T-helper 2 cell treated with Interferon-gamma antibody and Interleukin-4, amounts not matched to agents 5 μg/mL and 100 μg/mL, for 36 hours (primary cell): ENCODE measurements around the gene CD58.
"Not testable (repeated sequence)": the region's sequence is repeated elsewhere in the genome, so short reads cannot be mapped to it uniquely, and the experiment has no call there.

Experiments used
- DNase-seq: peaks from one replicate; pipeline ENCODE4 v3.0.0; 2021; ENCODE audit warnings: low spot score
- H3K27ac Mint-ChIP-seq: one replicate; pipeline ENCODE4 v1.8.0; 2021; ENCODE audit warnings: mild to moderate bottlenecking, mixed read lengths
- H3K27me3 Mint-ChIP-seq: one replicate; pipeline ENCODE4 v1.8.0; 2021; ENCODE audit warnings: low read depth, mixed read lengths
- H3K36me3 Mint-ChIP-seq: one replicate; pipeline ENCODE4 v1.8.0; 2021; ENCODE audit warnings: low read depth, mixed read lengths
- H3K4me1 Mint-ChIP-seq: one replicate; pipeline ENCODE4 v1.8.0; 2021; ENCODE audit warnings: low read depth, mixed read lengths
- H3K4me3 Mint-ChIP-seq: one replicate; pipeline ENCODE4 v1.8.0; 2022; ENCODE audit warnings: mild to moderate bottlenecking, moderate library complexity, mixed read lengths
- H3K9me3 Mint-ChIP-seq: one replicate; pipeline ENCODE4 v1.8.0; 2021; ENCODE audit warnings: mixed read lengths

Gene CD58

DNA sequence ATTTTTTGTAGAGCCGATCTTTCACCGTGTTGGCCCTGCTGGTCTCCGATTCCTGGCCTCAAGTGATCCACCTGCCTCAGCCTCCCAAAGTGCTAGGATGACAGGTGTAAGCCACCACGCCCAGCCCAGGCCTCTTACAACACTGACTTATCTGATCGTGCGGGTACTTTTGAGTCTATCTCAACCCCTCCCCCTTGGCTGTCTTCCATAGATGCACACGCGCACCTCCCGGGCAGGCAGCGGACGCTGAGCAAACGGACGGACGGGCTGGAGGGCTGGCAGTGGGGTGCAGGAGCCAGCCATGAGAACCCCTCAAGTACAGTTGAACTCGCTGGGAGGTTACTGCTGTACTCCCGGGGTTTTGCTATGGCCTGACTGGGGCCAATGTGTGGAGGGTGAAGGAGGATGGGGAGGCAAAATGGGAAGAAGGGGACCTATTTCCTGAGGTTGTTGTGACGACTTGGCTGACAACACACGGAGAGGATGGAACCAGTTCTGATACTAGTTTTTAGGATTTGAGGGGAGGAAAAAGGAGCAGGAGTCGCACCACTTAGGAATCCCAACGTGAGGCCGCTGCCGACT, 959 bp downstream of the CD58 start:
- DNase-seq: peak; percentile 33
- H3K27ac Mint-ChIP-seq: peak overlapping the region; percentile 91
- H3K27me3 Mint-ChIP-seq: no peaks in the 10 kb centered on the region
- H3K9me3 Mint-ChIP-seq: peaks cover 3% of the 10 kb centered on the region
- peaks cover 32% of the 10 kb centered on the region for H3K36me3 Mint-ChIP-seq
- H3K4me1 Mint-ChIP-seq: peaks cover 57% of the 10 kb centered on the region
- H3K4me3 Mint-ChIP-seq: peak overlapping the region; percentile 95

DNA sequence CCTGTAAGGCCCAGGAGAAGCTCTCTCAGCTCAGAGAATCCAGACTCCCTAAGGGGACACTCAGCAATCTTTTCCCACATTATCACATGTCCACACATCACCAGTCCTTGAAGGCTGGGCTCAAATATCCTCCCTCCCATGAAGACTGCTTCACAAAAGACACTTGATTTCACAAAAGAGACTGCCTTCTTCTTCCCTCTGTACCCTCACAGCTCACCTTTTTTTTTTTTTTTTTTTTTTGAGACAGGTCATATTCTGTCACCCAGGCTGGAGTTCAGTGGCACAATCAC, 1.5 kb downstream of the CD58 start:
- Mint-ChIP-seq H3K4me1 (peaks cover 56% of the 10 kb centered on the region), H3K36me3 (peaks cover 37% of the 10 kb centered on the region), H3K27ac (peak overlapping the region; percentile 91), H3K9me3 (peaks cover 7% of the 10 kb centered on the region), H3K4me3 (peak overlapping the region; percentile 95), H3K27me3 (no peaks in the 10 kb centered on the region)
- no peak for DNase-seq

DNA sequence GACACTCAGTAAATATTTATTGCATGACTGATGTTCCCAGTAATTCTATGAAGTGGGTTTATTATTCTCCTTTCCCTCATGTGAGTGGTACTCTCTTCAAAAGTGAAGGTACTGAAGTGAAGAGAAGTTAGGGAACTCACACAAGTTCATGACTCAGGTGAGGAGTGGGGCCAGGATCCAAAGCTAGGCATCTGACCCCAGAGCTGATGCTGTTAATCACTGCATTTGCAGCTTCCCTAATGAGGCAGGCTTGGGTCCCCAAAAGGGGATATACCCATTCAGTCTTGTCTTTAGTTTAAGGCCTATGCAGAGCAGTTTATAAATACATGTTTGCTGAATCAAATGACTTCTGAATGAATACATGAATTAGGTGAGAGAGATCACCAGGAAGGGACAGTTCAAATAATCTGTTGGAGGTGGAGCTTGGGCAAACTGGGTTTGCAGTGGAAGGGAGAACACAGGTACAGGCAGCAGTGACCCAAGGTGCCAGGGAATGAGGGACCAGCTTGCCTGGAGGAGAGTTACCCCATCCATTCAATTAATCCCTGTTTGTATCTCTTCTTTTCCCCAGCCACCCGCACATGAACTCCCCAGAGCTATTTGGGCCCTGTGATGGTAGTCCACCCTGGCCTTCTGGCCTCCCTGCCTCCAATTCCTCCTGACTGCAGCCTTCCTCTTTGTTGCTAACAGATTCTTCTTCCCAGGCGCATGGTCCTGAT, 2.0 kb downstream of the CD58 start:
- Mint-ChIP-seq H3K36me3 (peaks cover 42% of the 10 kb centered on the region), H3K4me3 (peak overlapping the region; percentile 95), H3K27me3 (no peaks in the 10 kb centered on the region), H3K9me3 (peaks cover 12% of the 10 kb centered on the region), H3K4me1 (peaks cover 56% of the 10 kb centered on the region), H3K27ac (peak overlapping the region; percentile 91)
- no peak for DNase-seq

DNA sequence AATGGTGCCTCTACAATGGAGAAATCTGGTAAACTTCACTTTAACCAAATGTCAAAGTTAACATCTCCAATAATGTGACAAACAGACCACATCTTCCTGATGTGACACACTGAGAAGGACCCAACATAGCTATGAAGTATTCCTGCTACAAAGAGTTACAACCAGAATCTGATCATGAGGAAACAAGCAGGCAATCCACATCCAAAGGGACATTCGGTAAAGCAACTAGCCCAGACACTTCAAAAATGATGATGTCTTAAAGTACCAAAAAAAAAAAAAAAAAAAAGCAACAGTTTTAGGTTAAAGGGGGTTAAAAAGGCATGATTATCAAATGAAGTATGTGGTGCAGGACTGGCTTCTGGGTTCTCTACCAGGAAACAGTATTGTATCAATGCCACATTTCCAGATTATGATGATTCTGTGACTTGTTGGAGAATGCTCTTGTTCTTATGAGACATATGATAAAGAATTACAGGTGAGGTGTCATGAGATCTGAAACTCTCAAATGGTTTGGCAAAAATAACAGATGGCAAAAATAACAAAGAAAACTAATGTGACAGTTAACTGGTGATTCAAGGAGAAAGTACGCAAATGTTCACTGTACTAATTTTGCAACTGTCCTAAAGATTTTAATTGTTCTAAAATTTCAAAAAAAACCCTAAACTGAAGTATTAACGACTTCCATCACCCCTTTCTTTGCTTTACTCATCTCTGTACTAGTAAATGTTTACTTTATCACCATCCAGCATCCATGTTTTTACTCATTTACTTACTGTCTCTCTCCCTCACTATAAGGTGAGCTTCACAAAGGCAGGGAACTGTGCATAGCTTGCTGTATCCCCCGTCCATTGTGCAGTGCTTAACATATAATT, 2.8 kb downstream of the CD58 start:
- H3K9me3 Mint-ChIP-seq: peaks cover 17% of the 10 kb centered on the region
- no peak for DNase-seq
- H3K36me3 Mint-ChIP-seq: peaks cover 50% of the 10 kb centered on the region
- H3K27me3 Mint-ChIP-seq: no peaks in the 10 kb centered on the region
- H3K4me1 Mint-ChIP-seq: peaks cover 56% of the 10 kb centered on the region
- peak overlapping the region; percentile 91 for H3K27ac Mint-ChIP-seq
- peak overlapping the region; percentile 95 for H3K4me3 Mint-ChIP-seq

DNA sequence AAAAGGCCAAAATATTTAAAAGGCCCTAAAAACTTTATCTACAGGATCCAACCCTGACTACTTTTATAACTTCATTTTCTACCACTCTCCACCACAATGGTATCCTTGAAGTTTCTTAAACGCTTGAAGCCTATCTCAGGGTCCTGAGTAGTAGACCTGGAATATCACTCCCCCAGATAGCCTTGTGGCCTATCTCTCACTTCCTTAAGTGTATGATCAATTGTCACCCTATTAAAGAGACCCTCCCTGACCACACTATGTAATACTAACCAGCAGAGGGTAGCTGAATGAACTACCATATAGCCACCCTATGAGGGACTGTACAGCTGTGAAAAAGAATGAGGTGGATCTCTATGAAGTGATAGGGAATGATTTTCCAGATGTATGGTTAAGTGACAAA, 5.6 kb downstream of the CD58 start:
- H3K9me3 Mint-ChIP-seq: peaks cover 26% of the 10 kb centered on the region
- H3K27ac Mint-ChIP-seq: no peak overlapping the region
- H3K27me3 Mint-ChIP-seq: no peaks in the 10 kb centered on the region
- no peak overlapping the region for H3K4me3 Mint-ChIP-seq
- H3K36me3 Mint-ChIP-seq: peaks cover 72% of the 10 kb centered on the region
- peaks cover 66% of the 10 kb centered on the region for H3K4me1 Mint-ChIP-seq
- DNase-seq: no peak

DNA sequence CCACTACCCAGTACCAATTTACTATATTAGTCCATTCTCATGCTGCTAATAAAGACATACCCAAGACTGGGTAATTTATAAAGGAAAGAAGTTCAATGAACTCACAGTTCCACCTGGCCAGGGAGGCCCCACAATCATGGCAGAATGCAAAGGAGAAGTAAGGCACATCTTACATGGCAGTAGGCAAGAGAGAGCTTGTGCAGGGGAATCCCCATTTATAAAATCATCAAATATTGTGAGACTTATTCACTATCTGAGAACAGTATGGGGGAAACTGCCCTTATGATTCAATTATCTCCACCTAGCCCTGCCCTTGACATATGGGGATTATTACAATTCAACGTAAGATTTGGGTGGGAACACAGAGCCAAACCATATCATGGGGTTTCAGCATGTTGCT, 6.4 kb downstream of the CD58 start:
- no peak overlapping the region for H3K27ac Mint-ChIP-seq
- H3K9me3 Mint-ChIP-seq: peaks cover 26% of the 10 kb centered on the region
- no peaks in the 10 kb centered on the region for H3K27me3 Mint-ChIP-seq
- H3K36me3 Mint-ChIP-seq: peaks cover 69% of the 10 kb centered on the region
- no peak for DNase-seq
- H3K4me3 Mint-ChIP-seq: no peak overlapping the region
- H3K4me1 Mint-ChIP-seq: peaks cover 64% of the 10 kb centered on the region

DNA sequence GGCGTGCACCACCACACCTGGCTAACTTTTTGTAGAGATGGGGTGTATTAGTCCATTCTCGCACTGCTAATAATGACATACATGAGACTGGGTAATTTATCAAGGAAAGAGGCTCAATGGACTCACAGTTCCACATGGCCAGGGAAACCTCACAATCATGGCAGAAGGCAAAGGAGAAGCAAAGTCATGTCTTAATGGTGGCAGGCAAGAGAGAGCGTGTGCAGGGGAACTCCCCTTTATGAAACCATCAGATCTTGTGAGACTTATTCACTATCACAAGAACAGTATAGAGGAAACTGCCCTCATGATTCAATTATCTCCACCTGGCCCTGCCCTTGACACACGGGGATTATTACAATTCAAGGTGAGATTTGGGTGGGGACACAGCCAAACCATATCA, 8.4 kb downstream of the CD58 start:
- H3K4me3 Mint-ChIP-seq, H3K27me3 Mint-ChIP-seq, DNase-seq, H3K27ac Mint-ChIP-seq: not testable (repeated sequence)
- Mint-ChIP-seq H3K36me3 (peaks cover 62% of the 10 kb centered on the region), H3K4me1 (peaks cover 61% of the 10 kb centered on the region), H3K9me3 (peaks cover 26% of the 10 kb centered on the region)

DNA sequence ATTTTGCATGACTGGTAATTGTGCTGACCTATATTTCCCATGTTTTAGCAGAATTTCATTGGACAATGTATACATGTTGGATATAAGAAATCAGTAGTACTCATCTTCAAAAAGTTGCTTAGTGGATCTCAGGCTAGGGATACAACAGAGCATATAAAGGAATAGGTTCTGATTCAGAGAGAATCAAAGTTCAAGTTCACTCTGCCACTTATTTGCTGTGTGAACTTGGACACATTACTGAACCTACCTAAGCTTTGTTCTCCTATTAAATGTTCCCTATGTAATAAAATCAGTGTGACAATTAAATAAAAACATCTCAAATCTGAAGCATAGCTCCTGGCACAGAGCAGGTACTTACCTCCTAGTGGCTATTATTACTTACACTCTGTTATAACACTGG, 9.3 kb downstream of the CD58 start:
- Mint-ChIP-seq H3K4me3 (no peak overlapping the region), H3K36me3 (peaks cover 58% of the 10 kb centered on the region), H3K27ac (no peak overlapping the region), H3K27me3 (no peaks in the 10 kb centered on the region), H3K9me3 (peaks cover 26% of the 10 kb centered on the region), H3K4me1 (peaks cover 63% of the 10 kb centered on the region)
- DNase-seq: no peak

DNA sequence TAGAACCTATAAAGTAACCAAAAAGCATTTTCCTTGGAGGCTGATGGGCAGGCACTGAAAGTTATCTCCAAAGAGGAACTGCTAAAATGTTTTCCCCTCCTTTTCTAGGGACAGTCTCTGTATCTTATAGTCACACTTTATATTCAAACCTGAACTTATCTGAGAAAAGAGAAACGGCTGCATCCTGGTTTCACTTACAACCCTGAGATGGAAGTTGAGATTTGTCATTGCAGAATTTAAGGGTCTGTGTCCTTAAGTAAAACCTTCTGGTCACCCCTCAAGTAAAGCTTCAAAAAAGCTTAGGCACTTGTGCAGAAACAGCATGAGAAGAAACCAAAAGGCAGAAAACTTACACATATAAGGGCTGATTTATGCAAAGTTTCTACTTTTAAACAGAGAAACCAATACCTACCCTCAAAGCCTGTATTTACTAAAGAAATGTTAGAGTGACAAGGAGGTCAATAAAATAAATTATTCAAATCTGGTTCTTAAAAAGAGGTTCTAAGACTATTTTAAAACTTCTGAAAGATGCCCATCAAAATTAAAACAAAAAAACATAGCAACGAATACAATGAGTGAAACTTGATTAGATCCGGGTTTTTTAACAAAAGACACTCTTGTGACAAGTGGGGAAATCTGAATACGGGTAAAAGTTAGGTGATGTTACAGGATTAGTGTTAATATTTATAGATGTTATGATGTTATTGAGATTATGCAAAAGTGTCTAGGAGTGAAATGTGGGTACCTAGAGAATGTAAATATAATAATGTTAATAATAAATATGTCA, 9.9 kb downstream of the CD58 start:
- H3K9me3 Mint-ChIP-seq: peaks cover 26% of the 10 kb centered on the region
- H3K4me1 Mint-ChIP-seq: peaks cover 62% of the 10 kb centered on the region
- no peak for DNase-seq
- H3K4me3 Mint-ChIP-seq: peak overlapping the region; percentile 38
- H3K27me3 Mint-ChIP-seq: no peaks in the 10 kb centered on the region
- peak overlapping the region; percentile 58 for H3K27ac Mint-ChIP-seq
- H3K36me3 Mint-ChIP-seq: peaks cover 53% of the 10 kb centered on the region

DNA sequence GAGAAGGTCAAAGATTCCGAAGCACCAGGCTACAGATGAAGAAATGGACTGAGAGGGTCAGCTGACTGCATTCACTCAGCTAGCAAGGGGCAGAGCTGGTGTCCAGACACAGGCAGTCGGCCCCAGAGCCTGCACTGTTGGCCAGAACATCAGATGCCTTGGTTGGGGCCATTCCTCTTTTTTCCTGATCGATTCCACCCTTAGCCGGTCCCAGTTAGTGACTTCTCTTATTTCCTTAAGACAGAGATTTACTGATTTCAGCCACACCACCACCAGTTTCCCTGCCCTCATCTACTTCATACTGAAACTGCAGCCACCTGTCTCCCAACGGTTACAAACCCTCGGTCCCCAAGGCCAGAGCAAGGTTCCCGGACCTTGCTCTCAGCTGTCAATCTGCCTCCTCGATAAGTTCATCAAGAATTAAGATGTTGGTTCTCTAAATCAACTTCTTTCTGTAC, 11.5 kb downstream of the CD58 start:
- Mint-ChIP-seq H3K27ac (peak overlapping the region; percentile 26), H3K4me1 (peaks cover 66% of the 10 kb centered on the region), H3K27me3 (no peaks in the 10 kb centered on the region), H3K36me3 (peaks cover 47% of the 10 kb centered on the region), H3K4me3 (peak overlapping the region; percentile 22), H3K9me3 (peaks cover 19% of the 10 kb centered on the region)
- DNase-seq: no peak

DNA sequence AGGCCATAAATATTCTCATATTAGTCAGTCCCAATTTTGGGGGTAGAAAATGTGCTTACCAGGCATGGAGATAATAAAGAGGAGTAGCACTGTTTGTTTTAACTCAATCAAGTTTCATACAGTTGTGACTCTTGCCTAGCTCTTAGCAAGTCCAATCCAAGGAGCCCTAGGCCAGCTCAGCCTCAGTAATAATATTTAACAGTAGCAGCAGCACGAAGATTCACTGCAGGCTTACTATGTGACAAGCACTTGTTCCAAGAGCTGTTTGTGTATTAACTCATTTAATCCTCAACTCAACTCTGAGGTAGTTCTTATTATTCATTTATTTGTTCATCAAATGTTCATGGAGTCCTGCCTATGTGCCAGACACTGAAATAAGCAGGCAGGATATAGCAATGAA, 12.3 kb downstream of the CD58 start:
- H3K36me3 Mint-ChIP-seq: peaks cover 42% of the 10 kb centered on the region
- H3K4me1 Mint-ChIP-seq: peaks cover 66% of the 10 kb centered on the region
- H3K9me3 Mint-ChIP-seq: peaks cover 11% of the 10 kb centered on the region

DNA sequence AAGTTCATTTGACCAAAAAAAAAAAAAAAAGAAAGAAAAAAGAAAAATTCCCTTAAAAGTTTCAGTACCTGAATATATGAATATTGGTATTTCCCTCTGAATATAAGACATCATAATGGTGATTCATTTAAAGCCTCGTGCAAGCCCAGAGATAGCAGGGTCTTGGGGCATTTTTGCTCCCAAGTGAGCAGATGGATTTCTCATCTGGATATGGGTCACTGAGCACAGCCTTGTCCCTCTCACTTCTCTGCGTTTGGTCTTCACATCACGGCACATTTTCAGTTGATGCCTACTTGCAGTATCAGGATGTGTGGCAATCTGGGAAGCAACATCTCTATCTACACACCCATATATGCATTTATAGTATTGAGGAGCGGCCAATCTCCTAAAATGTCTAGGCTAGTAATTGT, 12.7 kb downstream of the CD58 start:
- DNase-seq: no peak
- no peak overlapping the region for H3K4me3 Mint-ChIP-seq
- peaks cover 42% of the 10 kb centered on the region for H3K36me3 Mint-ChIP-seq
- no peaks in the 10 kb centered on the region for H3K27me3 Mint-ChIP-seq
- peaks cover 9% of the 10 kb centered on the region for H3K9me3 Mint-ChIP-seq
- H3K4me1 Mint-ChIP-seq: peaks cover 70% of the 10 kb centered on the region
- no peak overlapping the region for H3K27ac Mint-ChIP-seq

More for the DNA sequence above, 12.3 kb downstream of the CD58 start:
- Mint-ChIP-seq H3K27ac (no peak overlapping the region), H3K27me3 (no peaks in the 10 kb centered on the region), H3K4me3 (no peak overlapping the region)
- DNase-seq: no peak

DNA sequence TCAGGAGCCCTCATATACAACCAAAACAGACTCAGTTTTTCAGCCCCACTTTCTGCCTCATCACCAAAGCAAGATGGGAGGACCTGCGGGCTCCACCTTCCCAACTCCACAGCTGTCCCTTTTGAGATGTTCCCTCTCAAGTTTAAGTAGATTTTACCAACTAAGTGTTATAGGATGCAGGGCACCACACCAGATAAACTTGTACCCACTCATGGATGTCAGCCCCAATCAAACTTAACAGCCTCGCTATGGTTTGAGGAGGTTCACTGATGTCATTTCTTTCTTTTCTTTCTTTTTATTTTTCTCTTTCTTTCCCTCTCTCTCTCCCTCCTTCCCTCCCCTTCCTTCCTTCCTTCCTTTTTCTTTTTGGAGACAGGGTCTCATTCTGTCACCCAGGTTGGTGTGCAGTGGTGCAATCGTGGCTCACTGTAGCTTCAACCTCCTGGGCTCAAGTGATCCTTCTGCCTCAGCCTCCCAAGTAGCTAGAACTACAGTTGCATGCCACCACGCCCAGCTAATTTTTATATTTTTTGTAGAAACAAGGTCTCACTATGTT, 13.4 kb downstream of the CD58 start:
- peak overlapping the region; percentile 80 for H3K27ac Mint-ChIP-seq
- no peak for DNase-seq
- no peaks in the 10 kb centered on the region for H3K27me3 Mint-ChIP-seq

More for the DNA sequence above, 13.4 kb downstream of the CD58 start:
- Mint-ChIP-seq H3K4me1 (peaks cover 68% of the 10 kb centered on the region), H3K9me3 (peaks cover 2% of the 10 kb centered on the region), H3K4me3 (no peak overlapping the region), H3K36me3 (peaks cover 35% of the 10 kb centered on the region)
